K562 (cell line): ENCODE data around the gene HAND2. TPM values are rescaled to one million over a fixed set of nuclear protein-coding genes. Genes with fewer than 3 reads are reported as not detected.

Source experiments
- ATAC-seq: fragments of 200-7000 bp; cut with Tn5 transposase; 3 replicates; pipeline ENCODE4 v1.9.1; 2020; ENCODE audit warnings: moderate library complexity
- BruUV-seq: library from RNA; stranded (reverse); fragments of 400-500 nt; replicated peaks from 2 replicates; lab custom pipeline; 2021; lab: Mats Ljungman, UMichigan
- CTCF ChIA-PET: fragments of 300-600 bp; formaldehyde crosslinking; extraction: SDS; loops from one replicate; lab custom pipeline; 2021; ENCODE audit warnings: low intra/inter-chr PET ratio; lab: Yijun Ruan, JAX
- POLR2A ChIA-PET: fragments of 300-600, 350-650 bp; sonication (Branson Sonifier 250); formaldehyde crosslinking; extraction: SDS; loops from one replicate; lab custom pipeline; 2021; ENCODE audit warnings: antibody characterized with exemption, inconsistent platforms; lab: Yijun Ruan, JAX
- DNase-seq, 4 experiments: peaks; one replicate each; pipeline versions ENCODE4 v3.0.0 to v3.0.0-alpha.2; 2011 to 2018; ENCODE audit warnings: low spot score in 3 of 4, mixed read lengths in 3 of 4; ENCODE audit errors: extremely low read depth in 1 of 4
- FAIRE-seq: peaks from 2 replicates; lab custom pipeline; 2011; peaks lifted over from hg19 to GRCh38; lab: Jason Lieb, UNC
- H2AFZ ChIP-seq: 2 replicates; pipeline ENCODE4 v1.6.0; 2011; ENCODE audit warnings: low read depth, low read length, control low read depth, inconsistent platforms
- H3K27ac ChIP-seq: fragments of 200-600 bp; 3 replicates; pipeline ENCODE4 v1.8.0; 2011; ENCODE audit warnings: low read depth, mild to moderate bottlenecking, control low read depth, inconsistent platforms, low read length, moderate library complexity, mixed read lengths; ENCODE audit errors: extremely low read depth
- H3K27me3 ChIP-seq, 2 experiments: fragments of 300-600 bp in 1 of 2; 2 replicates in 1 of 2; 3 replicates in 1 of 2; pipeline versions ENCODE4 v1.6.0 to v1.8.0; 2011; ENCODE audit warnings: inconsistent platforms in 2 of 2, low read length in 2 of 2, mild to moderate bottlenecking in 1 of 2, mixed read lengths in 1 of 2, moderate library complexity in 1 of 2; ENCODE audit not compliant: control insufficient read depth in 2 of 2, insufficient read depth in 2 of 2
- H3K36me3 ChIP-seq: fragments of 300-600 bp; 3 replicates; pipeline ENCODE4 v1.8.0; 2011; ENCODE audit warnings: mild to moderate bottlenecking, low read length, inconsistent platforms; ENCODE audit not compliant: control insufficient read depth, insufficient read depth
- H3K4me1 ChIP-seq, 2 experiments: fragments of 200-600 bp in 1 of 2; replicated peaks in 1 of 2; 2 replicates in 1 of 2; 3 replicates in 1 of 2; pipeline versions ENCODE4 v1.5.1 to v1.8.0; 2011; ENCODE audit warnings: inconsistent platforms in 2 of 2, low read length in 2 of 2, mild to moderate bottlenecking in 1 of 2, mixed read lengths in 1 of 2, moderate library complexity in 1 of 2; ENCODE audit not compliant: control insufficient read depth in 2 of 2, insufficient read depth in 2 of 2
- H3K4me2 ChIP-seq: 2 replicates; pipeline ENCODE4 v1.6.1; 2011; ENCODE audit warnings: low read length, control low read depth, inconsistent platforms, mixed read lengths; ENCODE audit not compliant: insufficient read depth
- H3K4me3 ChIP-seq: fragments of 200-600 bp; sonication (generic), shearing (Covaris generic); 2 replicates; pipeline ENCODE4 v1.5.1; 2016; ENCODE audit warnings: control low read depth, inconsistent platforms
- H3K79me2 ChIP-seq: fragments of 200-600 bp; 3 replicates; pipeline ENCODE4 v1.8.0; 2011; ENCODE audit warnings: low read length, inconsistent platforms; ENCODE audit not compliant: control insufficient read depth, insufficient read depth
- H3K9ac ChIP-seq, 2 experiments: 2 replicates each; pipeline versions ENCODE4 v1.6.0 to v1.6.1; 2011; ENCODE audit warnings: low read depth in 2 of 2, low read length in 2 of 2, control low read depth in 1 of 2, inconsistent platforms in 1 of 2, mild to moderate bottlenecking in 1 of 2, mixed read lengths in 1 of 2; ENCODE audit not compliant: insufficient read depth in 1 of 2
- H3K9me1 ChIP-seq: one replicate; pipeline ENCODE4 v1.6.0; 2011; ENCODE audit warnings: inconsistent platforms, mild to moderate bottlenecking, low read length, moderate library complexity; ENCODE audit not compliant: control insufficient read depth, insufficient read depth
- H3K9me3 ChIP-seq: replicated peaks from 2 replicates; pipeline ENCODE4 v1.5.1; 2011; ENCODE audit warnings: low read depth, low read length, inconsistent platforms; ENCODE audit not compliant: control insufficient read depth, insufficient read depth
- H4K20me1 ChIP-seq: replicated peaks from 2 replicates; pipeline ENCODE4 v1.6.1; 2011; ENCODE audit warnings: low read length, inconsistent platforms, mixed read lengths; ENCODE audit not compliant: control insufficient read depth, insufficient read depth
- BDP1 ChIP-seq: IDR thresholded peaks from 3 replicates; pipeline ENCODE4 v1.6.1; 2011; ENCODE audit not compliant: insufficient read length, insufficient read depth
- CUX1 ChIP-seq: fragments of 200-800 bp; sonication (Bioruptor generic); IDR thresholded peaks from 2 replicates; pipeline ENCODE4 v1.6.1; 2016; ENCODE audit warnings: missing genetic modification characterization, missing compliant biosample characterization
- DPF2 ChIP-seq: fragments of 450-650 bp; IDR thresholded peaks from 2 replicates; pipeline ENCODE4 v1.6.1; 2016
- FIP1L1 ChIP-seq: fragments of 200-400 bp; formaldehyde crosslinking; IDR thresholded peaks from 2 replicates; pipeline ENCODE4 v1.6.1; 2018; ENCODE audit warnings: mild to moderate bottlenecking, low read depth, low read length; ENCODE audit not compliant: poor library complexity, severe bottlenecking
- MAFK ChIP-seq: IDR thresholded peaks from 2 replicates; pipeline ENCODE4 v1.6.1; 2011; ENCODE audit warnings: low read length, improper control_type of control experiment
- NR2C1 ChIP-seq, 2 experiments: fragments of 450-650 bp; IDR thresholded peaks; 2 replicates each; pipeline ENCODE4 v1.6.1; 2017; ENCODE audit warnings: mild to moderate bottlenecking in 2 of 2, antibody characterized with exemption in 1 of 2, inconsistent platforms in 1 of 2, missing compliant biosample characterization in 1 of 2, missing genetic modification characterization in 1 of 2
- PRDM10 ChIP-seq: fragments of 450-650 bp; IDR thresholded peaks from 2 replicates; pipeline ENCODE4 v1.6.1; 2018; ENCODE audit not compliant: partially characterized antibody
- SOX6 ChIP-seq: fragments of 450-650 bp; IDR thresholded peaks from 2 replicates; pipeline ENCODE4 v1.6.1; 2014; ENCODE audit warnings: mild to moderate bottlenecking
- TAL1 ChIP-seq: fragments of 450-650 bp; IDR thresholded peaks from 2 replicates; pipeline ENCODE4 v1.6.1; 2016; ENCODE audit warnings: mild to moderate bottlenecking
- TSHZ1 ChIP-seq: fragments of 250-450 bp; sonication (Bioruptor Pico); IDR thresholded peaks from 2 replicates; pipeline ENCODE4 v1.4.0; 2020; ENCODE audit warnings: mild to moderate bottlenecking, moderate library complexity
- ZNF140 ChIP-seq: fragments of 250-450 bp; sonication (Bioruptor Pico); IDR thresholded peaks from 2 replicates; pipeline ENCODE4 v1.8.0; 2021; ENCODE audit warnings: moderate library complexity, mild to moderate bottlenecking, inconsistent platforms
- WGBS: fragments of 100-300 bp; shearing (Covaris generic); methylation state at CpG from one replicate; pipeline ENCODE4 v1.1.6; 2016; ENCODE audit warnings: low coverage, mixed read lengths; ENCODE audit not compliant: insufficient coverage; ENCODE audit errors: missing lambda C conversion rate; 5-methylcytosine and 5-hydroxymethylcytosine counted together
- in situ Hi-C: fragments of 300-500 bp; cut with MboI; formaldehyde crosslinking; loops from 4 replicates; pipeline ENCODE4 v1.15.0; 2018; ENCODE audit warnings: inconsistent platforms, mixed read lengths
- intact Hi-C: fragments of 100-400 bp; cut with micrococcal nuclease; formaldehyde crosslinking; loops from 2 replicates; pipeline ENCODE4 v1.14.2; 2022
- polyA plus RNA-seq, 8 experiments: library from polyadenylated mRNA; depleted of rRNA in 4 of 8; stranded (reverse) in 5 of 8; unstranded in 3 of 8; fragments of >200 nt; fragmentation: Nextera tagmentation in 2 of 8; fragmentation: Illumina TruSeq in 1 of 8; extraction: Ambion mirVana in 2 of 8; extraction: Trizol in 1 of 8; gene quantifications; 2 replicates each; pipeline versions ENCODE4 v1.2.1 to v1.2.3, GENCODE V29; 2011 to 2014; ENCODE audit warnings: inconsistent platforms in 1 of 8, missing spikeins in 1 of 8
- total RNA-seq, 7 experiments: library from RNA; depleted of rRNA in 6 of 7; stranded (reverse); fragments of >200 nt in 6 of 7; fragmentation: Illumina TruSeq in 2 of 7; extraction: Trizol in 2 of 7; gene quantifications; 2 replicates each; pipeline versions ENCODE4 v1.2.1 to v1.2.3, GENCODE V29; 2011 to 2021; ENCODE audit warnings: low replicate concordance in 1 of 7

Gene HAND2
- total and polyA plus RNA-seq, 9 of the 15 experiments (the other 6 are each of a cell fraction or from before 2014, with no cell fraction given), result 1.7 to 12.8 (median 4.9) TPM

GRCh38 chr4:173535957-173536356 lies 5.9 kb upstream of the HAND2 start:
- no peak overlapping the region for H2AFZ ChIP-seq
- H3K9me3 ChIP-seq, result no peaks in the 10 kb centered on the region
- POLR2A ChIA-PET, result no interaction called here
- DNase-seq (no peak), ATAC-seq (no peak), FAIRE-seq (no peak)
- no peak overlapping the region for H3K9ac ChIP-seq
- in situ Hi-C loops (no loop called here), intact Hi-C loops (no loop called here)
- no peak overlapping the region for H3K27ac ChIP-seq
- no peaks in the 10 kb centered on the region for H4K20me1 ChIP-seq
- no peaks in the 10 kb centered on the region for H3K9me1 ChIP-seq
- no peak overlapping the region for H3K4me2 ChIP-seq
- peaks cover 0 to 9% of the 10 kb centered on the region in 2 experiments; a peak in 2 of 5 replicates for H3K27me3 ChIP-seq
- H3K4me3 ChIP-seq, result no peak overlapping the region
- WGBS, result 31% methylated on average over 5 of the region's 5 CpGs
- no TSS peak for BruUV-seq
- CTCF ChIA-PET, result no interaction called here
- H3K4me1 ChIP-seq, result peaks cover 0 to 15% of the 10 kb centered on the region in 2 experiments; a peak in 2 of 5 replicates
- H3K36me3 ChIP-seq, result no peaks in the 10 kb centered on the region
- no peaks in the 10 kb centered on the region for H3K79me2 ChIP-seq
- TF ChIP-seq TSHZ1 (no peak), TAL1 (no peak), BDP1 (no peak), SOX6 (no peak), ZNF140 (CRISPR knock-in tag) (no peak), NR2C1 (IDR thresholded peaks at IDR 0.05) (no peak), NR2C1 (tag; IDR thresholded peaks at IDR 0.05) (no peak), PRDM10 (no peak), DPF2 (no peak), CUX1 (CRISPR knock-in tag) (no peak), FIP1L1 (no peak), MAFK (no peak)
